Testis (tissue), 3 donors: ENCODE data around the gene CDKAL1. TPM values are rescaled to one million over a fixed set of nuclear protein-coding genes. Genes with fewer than 3 reads are reported as not detected.

Experiments used
- DNase-seq: peaks from one replicate; pipeline ENCODE4 v3.0.0-alpha.2; 2019
- H3K27ac ChIP-seq, 2 donors: fragments of 200-600 bp; sonication (generic); one replicate each; pipeline ENCODE4 v1.5.1; 2019
- H3K27me3 ChIP-seq: fragments of 200-600 bp; sonication (generic); one replicate; pipeline ENCODE4 v1.5.1; 2019
- H3K36me3 ChIP-seq: fragments of 200-600 bp; sonication (generic); one replicate; pipeline ENCODE4 v1.5.1; 2017; ENCODE audit warnings: low read depth; ENCODE audit errors: missing control alignments
- H3K4me1 ChIP-seq: fragments of 200-600 bp; sonication (generic); one replicate; pipeline ENCODE4 v1.5.1; 2019
- H3K4me3 ChIP-seq, 2 donors: fragments of 200-600 bp; sonication (generic); one replicate each; pipeline ENCODE4 v1.5.1; 2017 to 2019
- H3K9me3 ChIP-seq: fragments of 200-600 bp; sonication (generic); one replicate; pipeline ENCODE4 v1.5.1; 2017
- POLR2A ChIP-seq: fragments of 450-650 bp; IDR thresholded peaks from one replicate; pipeline ENCODE4 v1.6.1; 2017; ENCODE audit warnings: antibody characterized with exemption, mild to moderate bottlenecking, moderate library complexity
- WGBS, 2 donors: methylation state at CpG; one replicate each; pipeline ENCODE4 v1.1.5; 2018; 5-methylcytosine and 5-hydroxymethylcytosine counted together
- intact Hi-C: fragments of 100-400 bp; cut with DNase I; formaldehyde crosslinking; loops from one replicate; pipeline ENCODE4 v1.15.1; 2023; ENCODE audit warnings: low total_unique reads
- polyA plus RNA-seq: library from polyadenylated mRNA; stranded (reverse); fragments of 350-450 nt; fragmentation: Illumina TruSeq; extraction: RNeasy Lipid Tissue Mini Kit (QIAGEN cat#74804); gene quantifications from one replicate; pipeline ENCODE4 v1.2.3, GENCODE V29; 2014; ENCODE audit warnings: low read depth, low replicate concordance; ENCODE audit not compliant: insufficient read depth
- total RNA-seq, 2 donors: library from RNA; depleted of rRNA; stranded (reverse); fragments of >200 nt; gene quantifications; one replicate each; pipeline ENCODE4 v1.2.3, GENCODE V29; 2016
- TF ChIP-seq, protein P1 (sequence below), 3 experiments: fragments of 450-650 bp in 2 of 3; fragments of 200-600 bp in 1 of 3; sonication (generic) in 1 of 3; IDR thresholded peaks; one replicate each; pipeline ENCODE4 v1.5.1; 2016 to 2019; ENCODE audit warnings: antibody characterized with exemption in 3 of 3, mild to moderate bottlenecking in 2 of 3, moderate library complexity in 1 of 3

CDKAL1 gene
- total and polyA plus RNA-seq, 3 donors from 2014 or later: 11.1 to 18.5 (median 16.1) TPM

DNA sequence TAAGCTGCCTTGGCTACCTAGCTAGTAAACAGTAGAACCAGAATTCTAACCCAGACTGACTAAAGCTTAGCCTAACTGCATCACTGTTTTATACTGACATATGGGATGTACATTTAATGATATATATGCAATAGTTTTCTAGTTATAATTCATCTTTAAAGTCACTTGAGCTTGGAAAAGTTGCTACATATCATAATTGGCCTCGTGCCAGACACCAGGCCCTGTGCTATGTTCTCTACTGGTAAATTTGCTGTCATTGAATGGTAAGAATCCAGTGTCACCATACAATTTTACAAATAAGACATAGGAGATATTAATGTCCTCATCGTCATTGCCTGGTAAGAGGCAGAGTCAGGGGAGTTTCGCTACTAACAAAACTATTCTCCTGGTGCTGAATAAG, 396.8 kb downstream of the CDKAL1 start:
- no peak for DNase-seq
- H3K9me3 ChIP-seq: no peaks in the 10 kb centered on the region
- whole genome bisulfite sequencing, 2 donors: 87 to 89% methylated on average over 3 of the region's 3 CpGs

DNA sequence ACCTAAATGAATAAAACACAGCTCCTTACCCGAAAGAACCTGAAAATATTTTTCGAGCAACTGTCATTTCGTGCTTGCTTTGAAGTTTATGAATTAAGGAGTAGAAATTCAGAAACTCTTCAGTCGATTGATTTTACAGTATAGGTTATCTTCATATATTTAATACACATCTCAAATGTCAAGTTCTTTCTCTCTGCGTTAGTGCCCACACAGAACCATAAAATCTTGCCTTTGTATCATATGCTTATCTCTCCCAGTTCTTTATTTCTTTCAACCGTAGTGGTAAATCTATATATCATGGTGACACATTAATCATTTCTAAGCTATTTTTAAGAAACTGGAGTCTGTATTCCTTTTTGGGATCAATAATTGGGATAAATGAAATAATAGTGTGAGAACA, 397.5 kb downstream of the CDKAL1 start:
- intact Hi-C loops: no loop called here

More for the DNA sequence above, 396.8 kb downstream of the CDKAL1 start:
- no peaks in the 10 kb centered on the region for H3K27me3 ChIP-seq
- H3K4me1 ChIP-seq: no peaks in the 10 kb centered on the region
- H3K36me3 ChIP-seq: no peaks in the 10 kb centered on the region
- TF ChIP-seq, protein P1, sequence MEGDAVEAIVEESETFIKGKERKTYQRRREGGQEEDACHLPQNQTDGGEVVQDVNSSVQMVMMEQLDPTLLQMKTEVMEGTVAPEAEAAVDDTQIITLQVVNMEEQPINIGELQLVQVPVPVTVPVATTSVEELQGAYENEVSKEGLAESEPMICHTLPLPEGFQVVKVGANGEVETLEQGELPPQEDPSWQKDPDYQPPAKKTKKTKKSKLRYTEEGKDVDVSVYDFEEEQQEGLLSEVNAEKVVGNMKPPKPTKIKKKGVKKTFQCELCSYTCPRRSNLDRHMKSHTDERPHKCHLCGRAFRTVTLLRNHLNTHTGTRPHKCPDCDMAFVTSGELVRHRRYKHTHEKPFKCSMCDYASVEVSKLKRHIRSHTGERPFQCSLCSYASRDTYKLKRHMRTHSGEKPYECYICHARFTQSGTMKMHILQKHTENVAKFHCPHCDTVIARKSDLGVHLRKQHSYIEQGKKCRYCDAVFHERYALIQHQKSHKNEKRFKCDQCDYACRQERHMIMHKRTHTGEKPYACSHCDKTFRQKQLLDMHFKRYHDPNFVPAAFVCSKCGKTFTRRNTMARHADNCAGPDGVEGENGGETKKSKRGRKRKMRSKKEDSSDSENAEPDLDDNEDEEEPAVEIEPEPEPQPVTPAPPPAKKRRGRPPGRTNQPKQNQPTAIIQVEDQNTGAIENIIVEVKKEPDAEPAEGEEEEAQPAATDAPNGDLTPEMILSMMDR (IDR thresholded peaks at IDR 0.05): no peak
- no peak for TF ChIP-seq POLR2A
- no peak overlapping the region for H3K27ac ChIP-seq
- no peak overlapping the region for H3K4me3 ChIP-seq
- intact Hi-C loops: no loop called here

DNA sequence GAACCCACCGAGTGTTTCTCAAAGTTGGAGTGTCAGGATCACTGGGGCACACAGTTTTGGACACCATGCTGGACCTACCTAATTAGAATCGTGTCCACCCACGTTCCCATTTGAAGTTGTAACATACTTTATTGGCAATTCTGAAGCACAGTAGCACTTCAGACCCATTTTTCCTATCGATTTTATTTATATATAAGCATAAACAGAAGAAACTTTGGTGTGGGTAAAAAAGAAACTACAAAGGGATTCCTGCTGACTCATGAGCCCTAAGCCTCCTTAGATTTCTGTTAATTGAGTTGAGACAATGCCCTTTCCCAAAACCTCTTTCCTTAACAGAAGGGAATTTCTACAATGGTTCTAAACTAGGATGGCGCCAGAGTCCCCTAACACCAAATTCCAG, 398.0 kb downstream of the CDKAL1 start:
- H3K27me3 ChIP-seq: no peaks in the 10 kb centered on the region
- DNase-seq: no peak
- H3K4me1 ChIP-seq: no peaks in the 10 kb centered on the region
- TF ChIP-seq, protein P1 (IDR thresholded peaks at IDR 0.05): no peak
- TF ChIP-seq POLR2A: no peak
- no peak overlapping the region for H3K4me3 ChIP-seq
- H3K9me3 ChIP-seq: no peaks in the 10 kb centered on the region
- H3K36me3 ChIP-seq: no peaks in the 10 kb centered on the region
- H3K27ac ChIP-seq: no peak overlapping the region
- intact Hi-C loops: no loop called here
- 89 to 92% methylated on average over 5 of the region's 5 CpGs for WGBS, 2 donors

More for the DNA sequence above, 397.5 kb downstream of the CDKAL1 start:
- Histone ChIP-seq H3K36me3 (no peaks in the 10 kb centered on the region), H3K27ac (no peak overlapping the region), H3K27me3 (no peaks in the 10 kb centered on the region), H3K4me3 (no peak overlapping the region), H3K9me3 (no peaks in the 10 kb centered on the region), H3K4me1 (no peaks in the 10 kb centered on the region)
- no peak for TF ChIP-seq POLR2A
- TF ChIP-seq, protein P1 (IDR thresholded peaks at IDR 0.05): no peak
- DNase-seq: no peak
- WGBS, 2 donors: 86 to 89% methylated on average over 6 of the region's 6 CpGs

DNA sequence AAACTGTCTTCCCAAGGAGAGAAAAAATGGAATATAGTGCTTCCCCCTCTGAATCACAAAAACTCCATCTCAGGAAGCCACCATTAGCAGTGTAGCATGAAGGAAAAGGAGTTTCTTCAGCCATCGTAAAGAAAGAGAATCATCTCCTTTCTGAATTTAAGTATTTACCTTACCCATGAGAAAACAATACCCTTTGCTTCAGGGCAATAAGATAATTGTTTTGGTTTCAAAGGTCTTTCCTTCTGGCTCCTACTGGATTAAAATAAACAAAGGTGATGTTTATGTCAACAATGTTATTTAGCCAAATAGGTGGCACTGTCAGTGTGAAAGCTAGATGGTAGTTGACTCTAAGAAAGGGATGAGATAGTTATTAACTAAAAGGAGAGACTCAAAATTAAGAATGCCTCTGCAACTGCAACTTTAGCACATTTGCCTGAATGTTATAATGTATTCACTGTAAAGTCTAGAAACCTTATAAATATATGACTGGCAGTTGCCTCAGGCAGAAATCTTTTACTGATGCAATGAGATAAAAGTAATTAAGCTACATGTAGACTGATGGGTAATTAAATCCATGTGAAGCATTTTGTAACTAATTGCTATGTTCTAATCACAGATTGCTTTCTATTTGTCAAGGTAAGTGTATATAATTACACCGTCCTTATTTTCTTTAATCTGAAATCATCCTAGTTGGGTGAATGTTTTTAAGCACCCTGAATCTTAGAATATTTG, 399.0 kb downstream of the CDKAL1 start:
- no peak overlapping the region for H3K27ac ChIP-seq
- TF ChIP-seq, protein P1 (IDR thresholded peaks at IDR 0.05): no peak
- TF ChIP-seq POLR2A: no peak
- 87 to 92% methylated on average over 2 of the region's 2 CpGs for WGBS, 2 donors
- intact Hi-C loops: no loop called here
- DNase-seq: no peak
- H3K4me1 ChIP-seq: no peaks in the 10 kb centered on the region
- H3K9me3 ChIP-seq: no peaks in the 10 kb centered on the region
- H3K4me3 ChIP-seq: no peak overlapping the region
- H3K36me3 ChIP-seq: no peaks in the 10 kb centered on the region
- H3K27me3 ChIP-seq: no peaks in the 10 kb centered on the region

DNA sequence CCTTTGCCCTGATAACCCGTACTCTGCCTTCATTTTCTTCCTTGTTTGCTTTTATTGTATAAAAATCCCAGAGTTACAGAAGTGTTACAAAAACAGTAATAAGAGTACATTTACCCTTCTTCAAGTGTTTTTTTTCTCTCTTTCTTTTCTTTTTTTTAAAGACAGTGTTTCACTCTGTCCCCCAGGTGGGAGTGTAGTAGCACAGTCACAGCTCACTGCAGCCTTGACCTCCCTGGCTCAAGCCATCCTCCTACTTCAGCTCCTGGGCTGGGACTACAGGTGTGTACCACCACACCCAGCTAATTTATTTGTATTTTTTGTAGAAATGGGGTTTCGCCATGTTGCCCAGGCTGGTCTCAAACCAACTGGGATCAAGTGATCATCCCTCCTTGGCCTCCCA, 402.7 kb downstream of the CDKAL1 start:
- H3K27me3 ChIP-seq: no peaks in the 10 kb centered on the region
- H3K4me3 ChIP-seq: no peak overlapping the region
- 78 to 79% methylated on average over 2 of the region's 2 CpGs for WGBS, 2 donors
- no peaks in the 10 kb centered on the region for H3K36me3 ChIP-seq
- no peak for TF ChIP-seq POLR2A
- TF ChIP-seq, protein P1 (IDR thresholded peaks at IDR 0.05): no peak
- no peaks in the 10 kb centered on the region for H3K4me1 ChIP-seq
- no peak for DNase-seq
- intact Hi-C loops: no loop called here
- no peak overlapping the region for H3K27ac ChIP-seq
- no peaks in the 10 kb centered on the region for H3K9me3 ChIP-seq
